22Rv1 (cell line): Measurements from ENCODE around the gene MRPL11.
A peak's percentile ranks its signal among the peaks of the same experiment; 100 is the strongest.

ENCODE experiments used
- H3K27ac ChIP-seq: fragments of 450-650 bp; 2 replicates; pipeline ENCODE4 v1.5.1; 2017
- ZFX ChIP-seq: fragments of 450-650 bp; IDR thresholded peaks from 2 replicates; pipeline ENCODE4 v1.6.1; 2017; ENCODE audit warnings: antibody characterized with exemption, borderline replicate concordance
- TF ChIP-seq, protein P1 (sequence below): fragments of 450-650 bp; IDR thresholded peaks from 2 replicates; pipeline ENCODE4 v1.5.1; 2017; ENCODE audit warnings: mild to moderate bottlenecking

The MRPL11 gene

GRCh38 chr11:66472054-66472453, 33.4 kb upstream of the MRPL11 start:
- TF ChIP-seq, protein P1, sequence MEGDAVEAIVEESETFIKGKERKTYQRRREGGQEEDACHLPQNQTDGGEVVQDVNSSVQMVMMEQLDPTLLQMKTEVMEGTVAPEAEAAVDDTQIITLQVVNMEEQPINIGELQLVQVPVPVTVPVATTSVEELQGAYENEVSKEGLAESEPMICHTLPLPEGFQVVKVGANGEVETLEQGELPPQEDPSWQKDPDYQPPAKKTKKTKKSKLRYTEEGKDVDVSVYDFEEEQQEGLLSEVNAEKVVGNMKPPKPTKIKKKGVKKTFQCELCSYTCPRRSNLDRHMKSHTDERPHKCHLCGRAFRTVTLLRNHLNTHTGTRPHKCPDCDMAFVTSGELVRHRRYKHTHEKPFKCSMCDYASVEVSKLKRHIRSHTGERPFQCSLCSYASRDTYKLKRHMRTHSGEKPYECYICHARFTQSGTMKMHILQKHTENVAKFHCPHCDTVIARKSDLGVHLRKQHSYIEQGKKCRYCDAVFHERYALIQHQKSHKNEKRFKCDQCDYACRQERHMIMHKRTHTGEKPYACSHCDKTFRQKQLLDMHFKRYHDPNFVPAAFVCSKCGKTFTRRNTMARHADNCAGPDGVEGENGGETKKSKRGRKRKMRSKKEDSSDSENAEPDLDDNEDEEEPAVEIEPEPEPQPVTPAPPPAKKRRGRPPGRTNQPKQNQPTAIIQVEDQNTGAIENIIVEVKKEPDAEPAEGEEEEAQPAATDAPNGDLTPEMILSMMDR = no peak
- no peak for TF ChIP-seq ZFX
- no peak overlapping the region for H3K27ac ChIP-seq

DNA sequence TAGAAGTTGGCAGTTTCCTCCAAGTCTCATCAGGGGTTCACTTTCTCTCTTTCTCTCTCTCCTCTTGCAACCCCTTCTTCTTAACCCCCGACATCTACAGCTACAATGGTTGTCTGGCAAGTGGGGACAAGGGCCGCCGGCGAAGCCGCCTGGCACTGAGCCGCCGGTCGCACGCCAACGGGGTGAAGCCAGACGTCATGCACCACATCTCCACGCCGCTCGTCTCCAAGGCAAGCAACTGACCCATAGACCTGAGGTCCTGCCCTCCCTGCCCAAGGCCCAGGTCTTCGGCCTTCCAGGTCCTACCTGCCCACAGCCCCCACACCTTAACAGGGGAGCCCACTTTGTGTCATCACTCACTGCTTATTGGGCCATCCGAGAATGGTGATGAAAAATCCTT, 32.5 kb upstream of the MRPL11 start:
- no peak for TF ChIP-seq ZFX
- TF ChIP-seq, protein P1 = no peak
- H3K27ac ChIP-seq = no peak overlapping the region

DNA sequence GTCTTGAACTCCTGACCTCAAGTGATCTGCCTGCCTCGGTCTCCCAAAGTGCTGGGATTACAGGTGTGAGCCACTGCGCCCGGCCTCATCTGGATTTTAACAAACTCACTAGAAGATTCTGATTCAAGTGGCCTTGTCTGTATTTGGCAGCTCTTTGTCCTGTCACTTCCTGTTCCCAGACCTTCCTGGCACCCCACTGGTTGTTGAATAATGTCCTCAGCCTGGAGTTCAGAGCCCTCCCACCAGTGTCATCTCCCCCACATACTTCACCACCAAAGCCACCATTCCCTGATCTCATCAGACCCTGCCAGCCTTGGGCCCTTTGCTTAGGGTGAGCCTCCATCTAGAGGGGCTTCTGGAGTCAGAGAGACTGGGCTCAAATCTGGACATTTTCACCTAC, 31.4 kb upstream of the MRPL11 start:
- H3K27ac ChIP-seq = no peak overlapping the region

GRCh38 chr11:66469441-66469840, 30.8 kb upstream of the MRPL11 start:
- TF ChIP-seq, protein P1 = no peak
- no peak for TF ChIP-seq ZFX
- 0 out of 2 replicates have a peak overlapping the region, but pooled peaks have one; percentile 26 for H3K27ac ChIP-seq

More for the DNA sequence above, 31.4 kb upstream of the MRPL11 start:
- TF ChIP-seq, protein P1 = no peak
- no peak for TF ChIP-seq ZFX

- peak overlapping the region; percentile 26 for H3K27ac ChIP-seq
- TF ChIP-seq ZFX = no peak
- TF ChIP-seq, protein P1 = no peak
These were observed 30.0 kb upstream of the MRPL11 start for GRCh38 chr11:66468691-66469090.

- peak overlapping the region; percentile 65 for H3K27ac ChIP-seq
- TF ChIP-seq, protein P1 = no peak
- TF ChIP-seq ZFX = no peak
These were observed 29.1 kb upstream of the MRPL11 start for GRCh38 chr11:66467756-66468155.

DNA sequence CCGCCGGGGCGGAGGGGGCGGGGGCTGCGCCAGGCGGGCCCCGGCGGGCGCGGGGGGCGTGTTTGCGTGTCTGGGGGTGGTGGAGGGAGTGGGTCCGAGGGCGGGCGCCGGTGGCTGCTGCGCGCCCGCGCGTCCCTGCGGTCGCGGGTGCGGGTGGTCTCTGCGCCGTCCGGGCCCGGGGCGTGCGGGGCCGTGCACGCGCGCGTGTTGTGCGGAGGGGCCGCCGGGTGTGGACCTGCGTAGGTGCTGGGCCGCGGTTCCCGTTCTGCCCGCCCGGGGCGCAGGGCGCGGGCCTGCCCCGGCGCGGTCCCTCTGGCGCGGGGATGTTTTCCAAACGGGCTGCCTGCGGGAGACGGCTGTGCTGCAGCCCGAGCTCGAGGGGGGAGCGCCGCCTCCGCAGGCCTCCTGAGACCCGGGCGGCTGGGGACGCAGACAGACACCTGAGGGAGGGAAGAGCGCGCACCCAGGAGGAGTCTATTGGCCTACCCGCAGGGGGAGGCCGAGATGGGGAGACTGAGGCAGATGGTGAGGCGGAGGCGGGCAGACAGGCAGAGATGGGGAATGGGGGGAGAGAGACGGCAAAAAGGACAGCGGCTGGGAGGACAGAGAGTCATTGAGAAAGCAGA, 28.5 kb upstream of the MRPL11 start:
- peak overlapping the region; percentile 65 for H3K27ac ChIP-seq
- TF ChIP-seq, protein P1 = peak; percentile 49
- no peak for TF ChIP-seq ZFX
